K562 (cell line): Measurements from ENCODE around the gene SLC25A33. TPM values are rescaled to one million over a fixed set of nuclear protein-coding genes. Genes with fewer than 3 reads are reported as not detected.

ENCODE experiments used
- ATAC-seq: fragments of 200-7000 bp; cut with Tn5 transposase; 3 replicates; pipeline ENCODE4 v1.9.1; 2020; ENCODE audit warnings: moderate library complexity
- BruUV-seq: library from RNA; stranded (reverse); fragments of 400-500 nt; replicated peaks from 2 replicates; lab custom pipeline; 2021; lab: Mats Ljungman, UMichigan
- CTCF ChIA-PET: fragments of 300-600 bp; formaldehyde crosslinking; extraction: SDS; loops from one replicate; lab custom pipeline; 2021; ENCODE audit warnings: low intra/inter-chr PET ratio; lab: Yijun Ruan, JAX
- POLR2A ChIA-PET: fragments of 300-600, 350-650 bp; sonication (Branson Sonifier 250); formaldehyde crosslinking; extraction: SDS; loops from one replicate; lab custom pipeline; 2021; ENCODE audit warnings: antibody characterized with exemption, inconsistent platforms; lab: Yijun Ruan, JAX
- DNase-seq, 4 experiments: peaks; one replicate each; pipeline versions ENCODE4 v3.0.0 to v3.0.0-alpha.2; 2011 to 2018; ENCODE audit warnings: low spot score in 3 of 4, mixed read lengths in 3 of 4; ENCODE audit errors: extremely low read depth in 1 of 4
- FAIRE-seq: peaks from 2 replicates; lab custom pipeline; 2011; peaks lifted over from hg19 to GRCh38; lab: Jason Lieb, UNC
- H2AFZ ChIP-seq: 2 replicates; pipeline ENCODE4 v1.6.0; 2011; ENCODE audit warnings: low read depth, low read length, control low read depth, inconsistent platforms
- H3K27ac ChIP-seq: fragments of 200-600 bp; 3 replicates; pipeline ENCODE4 v1.8.0; 2011; ENCODE audit warnings: low read depth, mild to moderate bottlenecking, control low read depth, inconsistent platforms, low read length, moderate library complexity, mixed read lengths; ENCODE audit errors: extremely low read depth
- H3K27me3 ChIP-seq, 2 experiments: fragments of 300-600 bp in 1 of 2; 2 replicates in 1 of 2; 3 replicates in 1 of 2; pipeline versions ENCODE4 v1.6.0 to v1.8.0; 2011; ENCODE audit warnings: inconsistent platforms in 2 of 2, low read length in 2 of 2, mild to moderate bottlenecking in 1 of 2, mixed read lengths in 1 of 2, moderate library complexity in 1 of 2; ENCODE audit not compliant: control insufficient read depth in 2 of 2, insufficient read depth in 2 of 2
- H3K36me3 ChIP-seq: fragments of 300-600 bp; 3 replicates; pipeline ENCODE4 v1.8.0; 2011; ENCODE audit warnings: mild to moderate bottlenecking, low read length, inconsistent platforms; ENCODE audit not compliant: control insufficient read depth, insufficient read depth
- H3K4me1 ChIP-seq, 2 experiments: fragments of 200-600 bp in 1 of 2; replicated peaks in 1 of 2; 2 replicates in 1 of 2; 3 replicates in 1 of 2; pipeline versions ENCODE4 v1.5.1 to v1.8.0; 2011; ENCODE audit warnings: inconsistent platforms in 2 of 2, low read length in 2 of 2, mild to moderate bottlenecking in 1 of 2, mixed read lengths in 1 of 2, moderate library complexity in 1 of 2; ENCODE audit not compliant: control insufficient read depth in 2 of 2, insufficient read depth in 2 of 2
- H3K4me2 ChIP-seq: 2 replicates; pipeline ENCODE4 v1.6.1; 2011; ENCODE audit warnings: low read length, control low read depth, inconsistent platforms, mixed read lengths; ENCODE audit not compliant: insufficient read depth
- H3K4me3 ChIP-seq: fragments of 200-600 bp; sonication (generic), shearing (Covaris generic); 2 replicates; pipeline ENCODE4 v1.5.1; 2016; ENCODE audit warnings: control low read depth, inconsistent platforms
- H3K79me2 ChIP-seq: fragments of 200-600 bp; 3 replicates; pipeline ENCODE4 v1.8.0; 2011; ENCODE audit warnings: low read length, inconsistent platforms; ENCODE audit not compliant: control insufficient read depth, insufficient read depth
- H3K9ac ChIP-seq, 2 experiments: 2 replicates each; pipeline versions ENCODE4 v1.6.0 to v1.6.1; 2011; ENCODE audit warnings: low read depth in 2 of 2, low read length in 2 of 2, control low read depth in 1 of 2, inconsistent platforms in 1 of 2, mild to moderate bottlenecking in 1 of 2, mixed read lengths in 1 of 2; ENCODE audit not compliant: insufficient read depth in 1 of 2
- H3K9me1 ChIP-seq: one replicate; pipeline ENCODE4 v1.6.0; 2011; ENCODE audit warnings: inconsistent platforms, mild to moderate bottlenecking, low read length, moderate library complexity; ENCODE audit not compliant: control insufficient read depth, insufficient read depth
- H3K9me3 ChIP-seq: replicated peaks from 2 replicates; pipeline ENCODE4 v1.5.1; 2011; ENCODE audit warnings: low read depth, low read length, inconsistent platforms; ENCODE audit not compliant: control insufficient read depth, insufficient read depth
- H4K20me1 ChIP-seq: replicated peaks from 2 replicates; pipeline ENCODE4 v1.6.1; 2011; ENCODE audit warnings: low read length, inconsistent platforms, mixed read lengths; ENCODE audit not compliant: control insufficient read depth, insufficient read depth
- EP400 ChIP-seq: fragments of 450-650 bp; IDR thresholded peaks from 2 replicates; pipeline ENCODE4 v1.6.1; 2017; ENCODE audit warnings: antibody characterized with exemption, mild to moderate bottlenecking, moderate library complexity
- FOXK1 ChIP-seq: sonication (generic); formaldehyde crosslinking; IDR thresholded peaks from 2 replicates; pipeline ENCODE4 v1.8.0; 2022; ENCODE audit warnings: missing genetic modification reagents, mild to moderate bottlenecking, borderline replicate concordance
- HDAC2 ChIP-seq: fragments of 450-650 bp; IDR thresholded peaks from 2 replicates; pipeline ENCODE4 v1.6.1; 2016; ENCODE audit warnings: mild to moderate bottlenecking
- HDAC3 ChIP-seq: fragments of 450-650 bp; IDR thresholded peaks from 2 replicates; pipeline ENCODE4 v1.6.1; 2018; ENCODE audit warnings: borderline replicate concordance, mild to moderate bottlenecking, moderate library complexity; ENCODE audit not compliant: partially characterized antibody
- MTF1 ChIP-seq: fragments of 250-450 bp; sonication (Bioruptor Pico); IDR thresholded peaks from 2 replicates; pipeline ENCODE4 v1.9.0; 2021; ENCODE audit warnings: moderate library complexity, mild to moderate bottlenecking, inconsistent platforms, borderline replicate concordance
- PURB ChIP-seq: sonication (generic); formaldehyde crosslinking; IDR thresholded peaks from 2 replicates; pipeline ENCODE4 v1.9.0; 2021; ENCODE audit warnings: low read depth, mild to moderate bottlenecking, missing genetic modification reagents
- RNF2 ChIP-seq: sonication (generic); IDR thresholded peaks from 2 replicates; pipeline ENCODE4 v1.6.1; 2016
- SIN3A ChIP-seq, 2 experiments: fragments of 150-350 bp in 1 of 2; IDR thresholded peaks; 2 replicates each; pipeline ENCODE4 v1.6.1; 2011 to 2016; ENCODE audit warnings: borderline replicate concordance in 2 of 2, low read depth in 2 of 2, low read length in 2 of 2, mild to moderate bottlenecking in 2 of 2, moderate library complexity in 2 of 2; ENCODE audit not compliant: control insufficient read depth in 1 of 2
- ZNF347 ChIP-seq: fragments of 450-650 bp; formaldehyde crosslinking; IDR thresholded peaks from 2 replicates; pipeline ENCODE4 v1.4.0; 2020; ENCODE audit warnings: low read depth, mild to moderate bottlenecking, moderate library complexity
- ZNF583 ChIP-seq: fragments of 250-450 bp; sonication (Bioruptor Pico); IDR thresholded peaks from 2 replicates; pipeline ENCODE4 v1.4.0; 2020
- WGBS: fragments of 100-300 bp; shearing (Covaris generic); methylation state at CpG from one replicate; pipeline ENCODE4 v1.1.6; 2016; ENCODE audit warnings: low coverage, mixed read lengths; ENCODE audit not compliant: insufficient coverage; ENCODE audit errors: missing lambda C conversion rate; 5-methylcytosine and 5-hydroxymethylcytosine counted together
- in situ Hi-C: fragments of 300-500 bp; cut with MboI; formaldehyde crosslinking; loops from 4 replicates; pipeline ENCODE4 v1.15.0; 2018; ENCODE audit warnings: inconsistent platforms, mixed read lengths
- intact Hi-C: fragments of 100-400 bp; cut with micrococcal nuclease; formaldehyde crosslinking; loops from 2 replicates; pipeline ENCODE4 v1.14.2; 2022
- polyA plus RNA-seq, 8 experiments: library from polyadenylated mRNA; depleted of rRNA in 4 of 8; stranded (reverse) in 5 of 8; unstranded in 3 of 8; fragments of >200 nt; fragmentation: Nextera tagmentation in 2 of 8; fragmentation: Illumina TruSeq in 1 of 8; extraction: Ambion mirVana in 2 of 8; extraction: Trizol in 1 of 8; gene quantifications; 2 replicates each; pipeline versions ENCODE4 v1.2.1 to v1.2.3, GENCODE V29; 2011 to 2014; ENCODE audit warnings: inconsistent platforms in 1 of 8, missing spikeins in 1 of 8
- total RNA-seq, 7 experiments: library from RNA; depleted of rRNA in 6 of 7; stranded (reverse); fragments of >200 nt in 6 of 7; fragmentation: Illumina TruSeq in 2 of 7; extraction: Trizol in 2 of 7; gene quantifications; 2 replicates each; pipeline versions ENCODE4 v1.2.1 to v1.2.3, GENCODE V29; 2011 to 2021; ENCODE audit warnings: low replicate concordance in 1 of 7
- TF ChIP-seq, protein P1 (sequence below), 2 experiments: fragments of 450-650 bp; IDR thresholded peaks; 2 replicates each; pipeline ENCODE4 v1.6.1; 2016
- TF ChIP-seq, protein P2 (sequence below): fragments of 250-450 bp; sonication (Bioruptor Pico); IDR thresholded peaks from 2 replicates; pipeline ENCODE4 v1.5.0; 2021
- TF ChIP-seq, protein P3 (sequence below): fragments of 250-450 bp; sonication (Bioruptor Pico); IDR thresholded peaks from 2 replicates; pipeline ENCODE4 v1.8.0; 2022; ENCODE audit warnings: inconsistent platforms
- TF ChIP-seq, protein P4 (sequence below): fragments of 250-450 bp; sonication (Bioruptor Pico); IDR thresholded peaks from 2 replicates; pipeline ENCODE4 v1.8.0; 2022; ENCODE audit warnings: inconsistent platforms, mild to moderate bottlenecking, moderate library complexity, borderline replicate concordance
- TF ChIP-seq, protein P5 (sequence below), 3 experiments: fragments of 200-800 bp in 1 of 3; sonication (Bioruptor generic) in 1 of 3; sonication (generic) in 1 of 3; formaldehyde crosslinking in 1 of 3; IDR thresholded peaks; 2 replicates each; pipeline versions ENCODE4 v1.6.1 to v1.8.0; 2016 to 2022; ENCODE audit warnings: mild to moderate bottlenecking in 2 of 3, missing compliant biosample characterization in 2 of 3, missing genetic modification characterization in 2 of 3, missing genetic modification reagents in 1 of 3

Gene SLC25A33
- total and polyA plus RNA-seq, 9 of the 15 experiments (the other 6 are each of a cell fraction or from before 2014, with no cell fraction given) = 3.2 to 23.5 (median 17.5) TPM

DNA sequence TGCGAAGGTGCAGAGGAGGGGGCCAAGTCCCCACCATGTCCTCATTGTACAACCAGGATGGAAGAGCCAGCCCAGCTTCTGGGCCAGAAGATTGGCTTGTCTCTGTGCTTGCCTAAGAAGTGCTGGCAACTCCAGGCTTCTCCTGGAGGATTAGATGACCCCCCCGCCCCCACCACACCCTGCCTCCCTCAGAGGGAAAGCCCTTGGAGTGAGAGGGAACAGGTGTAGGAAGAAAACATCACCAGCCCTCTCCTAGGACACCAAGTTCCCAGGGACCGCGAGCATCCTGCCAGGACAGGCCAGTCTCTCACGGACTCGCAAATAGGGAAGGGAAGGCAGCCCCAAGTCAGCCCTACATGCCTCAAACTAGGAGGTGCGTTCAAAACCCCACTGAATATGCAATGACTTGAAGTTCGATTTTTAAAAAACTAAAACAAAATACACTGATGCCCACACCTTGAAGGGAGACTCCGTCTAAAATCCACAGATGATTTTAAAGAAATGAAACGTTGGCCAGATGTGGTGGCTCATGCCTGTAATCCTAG lies 20.7 kb upstream of the SLC25A33 start:
- H3K9me1 ChIP-seq = no peaks in the 10 kb centered on the region
- peaks cover 7 to 23% of the 10 kb centered on the region in 2 experiments; a peak in 2 of 5 replicates for H3K27me3 ChIP-seq
- in situ Hi-C loops = no loop called here
- WGBS = 25% methylated on average over 9 of the region's 10 CpGs
- H3K27ac ChIP-seq = no peak overlapping the region
- H3K4me3 ChIP-seq = no peak overlapping the region
- CTCF ChIA-PET = no interaction called here
- POLR2A ChIA-PET = no interaction called here
- no peak for ATAC-seq
- BruUV-seq = no TSS peak
- intact Hi-C loops = no loop called here
- no peak overlapping the region; a peak in 1 of 4 replicates for H3K9ac ChIP-seq
- no peaks in the 10 kb centered on the region for H3K79me2 ChIP-seq
- H3K4me2 ChIP-seq = no peak overlapping the region
- H3K36me3 ChIP-seq = no peaks in the 10 kb centered on the region
- no peaks in the 10 kb centered on the region for H4K20me1 ChIP-seq
- no peaks in the 10 kb centered on the region for H3K9me3 ChIP-seq
- peaks cover 0 to 3% of the 10 kb centered on the region in 2 experiments; a peak in 2 of 5 replicates for H3K4me1 ChIP-seq
- DNase-seq = no peak
- H2AFZ ChIP-seq = no peak overlapping the region
- no peak for FAIRE-seq
- TF ChIP-seq, protein P1, sequence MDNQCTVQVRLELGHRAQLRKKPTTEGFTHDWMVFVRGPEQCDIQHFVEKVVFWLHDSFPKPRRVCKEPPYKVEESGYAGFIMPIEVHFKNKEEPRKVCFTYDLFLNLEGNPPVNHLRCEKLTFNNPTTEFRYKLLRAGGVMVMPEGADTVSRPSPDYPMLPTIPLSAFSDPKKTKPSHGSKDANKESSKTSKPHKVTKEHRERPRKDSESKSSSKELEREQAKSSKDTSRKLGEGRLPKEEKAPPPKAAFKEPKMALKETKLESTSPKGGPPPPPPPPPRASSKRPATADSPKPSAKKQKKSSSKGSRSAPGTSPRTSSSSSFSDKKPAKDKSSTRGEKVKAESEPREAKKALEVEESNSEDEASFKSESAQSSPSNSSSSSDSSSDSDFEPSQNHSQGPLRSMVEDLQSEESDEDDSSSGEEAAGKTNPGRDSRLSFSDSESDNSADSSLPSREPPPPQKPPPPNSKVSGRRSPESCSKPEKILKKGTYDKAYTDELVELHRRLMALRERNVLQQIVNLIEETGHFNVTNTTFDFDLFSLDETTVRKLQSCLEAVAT (IDR thresholded peaks at IDR 0.05) = no peak
- TF ChIP-seq ZNF583 (CRISPR knock-in tag) (no peak), FOXK1 (CRISPR knock-in tag) (no peak), HDAC3 (no peak), SIN3A (IDR thresholded peaks at IDR 0.05; ENCODE audit: borderline replicate concordance in 2 of 2, control insufficient read depth in 1 of 2, low read depth in 2 of 2, low read length in 2 of 2) (no peak), HDAC2 (no peak), PURB (CRISPR knock-in tag) (no peak), ZNF347 (CRISPR knock-in tag) (no peak), MTF1 (CRISPR knock-in tag) (no peak), RNF2 (no peak), EP400 (no peak)
- TF ChIP-seq, protein P2, sequence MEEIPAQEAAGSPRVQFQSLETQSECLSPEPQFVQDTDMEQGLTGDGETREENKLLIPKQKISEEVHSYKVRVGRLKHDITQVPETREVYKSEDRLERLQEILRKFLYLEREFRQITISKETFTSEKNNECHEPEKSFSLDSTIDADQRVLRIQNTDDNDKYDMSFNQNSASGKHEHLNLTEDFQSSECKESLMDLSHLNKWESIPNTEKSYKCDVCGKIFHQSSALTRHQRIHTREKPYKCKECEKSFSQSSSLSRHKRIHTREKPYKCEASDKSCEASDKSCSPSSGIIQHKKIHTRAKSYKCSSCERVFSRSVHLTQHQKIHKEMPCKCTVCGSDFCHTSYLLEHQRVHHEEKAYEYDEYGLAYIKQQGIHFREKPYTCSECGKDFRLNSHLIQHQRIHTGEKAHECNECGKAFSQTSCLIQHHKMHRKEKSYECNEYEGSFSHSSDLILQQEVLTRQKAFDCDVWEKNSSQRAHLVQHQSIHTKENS (CRISPR knock-in tag) = no peak
- TF ChIP-seq, protein P3, sequence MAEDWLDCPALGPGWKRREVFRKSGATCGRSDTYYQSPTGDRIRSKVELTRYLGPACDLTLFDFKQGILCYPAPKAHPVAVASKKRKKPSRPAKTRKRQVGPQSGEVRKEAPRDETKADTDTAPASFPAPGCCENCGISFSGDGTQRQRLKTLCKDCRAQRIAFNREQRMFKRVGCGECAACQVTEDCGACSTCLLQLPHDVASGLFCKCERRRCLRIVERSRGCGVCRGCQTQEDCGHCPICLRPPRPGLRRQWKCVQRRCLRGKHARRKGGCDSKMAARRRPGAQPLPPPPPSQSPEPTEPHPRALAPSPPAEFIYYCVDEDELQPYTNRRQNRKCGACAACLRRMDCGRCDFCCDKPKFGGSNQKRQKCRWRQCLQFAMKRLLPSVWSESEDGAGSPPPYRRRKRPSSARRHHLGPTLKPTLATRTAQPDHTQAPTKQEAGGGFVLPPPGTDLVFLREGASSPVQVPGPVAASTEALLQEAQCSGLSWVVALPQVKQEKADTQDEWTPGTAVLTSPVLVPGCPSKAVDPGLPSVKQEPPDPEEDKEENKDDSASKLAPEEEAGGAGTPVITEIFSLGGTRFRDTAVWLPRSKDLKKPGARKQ (CRISPR knock-in tag) = no peak
- TF ChIP-seq, protein P4, sequence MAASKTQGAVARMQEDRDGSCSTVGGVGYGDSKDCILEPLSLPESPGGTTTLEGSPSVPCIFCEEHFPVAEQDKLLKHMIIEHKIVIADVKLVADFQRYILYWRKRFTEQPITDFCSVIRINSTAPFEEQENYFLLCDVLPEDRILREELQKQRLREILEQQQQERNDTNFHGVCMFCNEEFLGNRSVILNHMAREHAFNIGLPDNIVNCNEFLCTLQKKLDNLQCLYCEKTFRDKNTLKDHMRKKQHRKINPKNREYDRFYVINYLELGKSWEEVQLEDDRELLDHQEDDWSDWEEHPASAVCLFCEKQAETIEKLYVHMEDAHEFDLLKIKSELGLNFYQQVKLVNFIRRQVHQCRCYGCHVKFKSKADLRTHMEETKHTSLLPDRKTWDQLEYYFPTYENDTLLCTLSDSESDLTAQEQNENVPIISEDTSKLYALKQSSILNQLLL (CRISPR knock-in tag) = no peak
- TF ChIP-seq, protein P5, sequence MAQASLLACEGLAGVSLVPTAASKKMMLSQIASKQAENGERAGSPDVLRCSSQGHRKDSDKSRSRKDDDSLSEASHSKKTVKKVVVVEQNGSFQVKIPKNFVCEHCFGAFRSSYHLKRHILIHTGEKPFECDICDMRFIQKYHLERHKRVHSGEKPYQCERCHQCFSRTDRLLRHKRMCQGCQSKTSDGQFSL (CRISPR knock-in tag; IDR thresholded peaks at IDR 0.05) = no peak
- TF ChIP-seq, protein P5 (tag; IDR thresholded peaks at IDR 0.05) = no peak
